Measurements from ENCODE around the gene ZNF423.

- TF ChIP-seq CTCF (IDR thresholded peaks at IDR 0.05; ENCODE audit: borderline replicate concordance, extremely low read depth, low read length, poor library complexity, severe bottlenecking) = no peak
- no peak for TF ChIP-seq EZH2 (IDR thresholded peaks at IDR 0.05; ENCODE audit: borderline replicate concordance, low read depth, low read length, severe bottlenecking)
Observed at GRCh38 chr16:49504626-49505025, 351.3 kb downstream of the ZNF423 start.
